OCI-LY7 (cell line): ENCODE measurements around the gene MVD. TPM values are rescaled to one million over a fixed set of nuclear protein-coding genes. Genes with fewer than 3 reads are reported as not detected.

ENCODE experiments used
- BruUV-seq: library from RNA; stranded (reverse); fragments of 400-500 nt; replicated peaks from 2 replicates; lab custom pipeline; 2021; lab: Mats Ljungman, UMichigan
- CTCF ChIA-PET: fragments of 300-600 bp; sonication (Branson Sonifier 250); formaldehyde crosslinking; loops from one replicate; lab custom pipeline; 2022; ENCODE audit warnings: antibody characterized with exemption; ENCODE audit not compliant: unreplicated experiment; lab: Charles Lee
- POLR2A ChIA-PET: fragments of 300-600 bp; sonication (Branson Sonifier 250); formaldehyde crosslinking; loops from one replicate; lab custom pipeline; 2022; ENCODE audit warnings: antibody characterized with exemption; lab: Charles Lee
- DNase-seq: peaks from one replicate; pipeline ENCODE4 v3.0.0-alpha.2; 2015; ENCODE audit warnings: low spot score
- H2AFZ ChIP-seq: fragments of 200-600 bp; sonication (generic), shearing (Covaris generic); 2 replicates; pipeline ENCODE4 v1.6.1; 2014; ENCODE audit warnings: mild to moderate bottlenecking, antibody characterized with exemption, low read length, moderate library complexity
- H3K27ac ChIP-seq: fragments of 200-600 bp; sonication (generic); 2 replicates; pipeline ENCODE4 v1.5.1; 2014; ENCODE audit warnings: mixed run types, low read depth, mild to moderate bottlenecking, moderate library complexity, low read length, inconsistent platforms; ENCODE audit not compliant: poor library complexity, severe bottlenecking
- H3K36me3 ChIP-seq: fragments of 200-600 bp; sonication (generic); 2 replicates; pipeline ENCODE4 v1.6.1; 2014; ENCODE audit warnings: mild to moderate bottlenecking, antibody characterized with exemption, low read length, moderate library complexity, mixed read lengths; ENCODE audit not compliant: insufficient read depth
- H3K4me1 ChIP-seq: fragments of 200-600 bp; sonication (generic); 2 replicates; pipeline ENCODE4 v1.5.1; 2014; ENCODE audit warnings: mild to moderate bottlenecking, low read length; ENCODE audit not compliant: insufficient read depth, poor library complexity, severe bottlenecking
- H3K4me2 ChIP-seq: fragments of 200-600 bp; sonication (generic); 2 replicates; pipeline ENCODE4 v1.6.1; 2014; ENCODE audit warnings: mild to moderate bottlenecking, low read length
- H3K4me3 ChIP-seq: fragments of 200-600 bp; sonication (generic); 2 replicates; pipeline ENCODE4 v1.5.1; 2014; ENCODE audit warnings: mild to moderate bottlenecking, low read depth, low read length; ENCODE audit not compliant: poor library complexity, severe bottlenecking
- H3K79me2 ChIP-seq: fragments of 200-600 bp; sonication (generic); 2 replicates; pipeline ENCODE4 v1.6.1; 2016; ENCODE audit warnings: low read depth, mild to moderate bottlenecking, low read length, moderate library complexity, mixed read lengths; ENCODE audit not compliant: insufficient read depth
- H3K9me2 ChIP-seq: fragments of 200-600 bp; sonication (generic); 2 replicates; pipeline ENCODE4 v1.6.1; 2016; ENCODE audit warnings: mild to moderate bottlenecking, low read length, mixed read lengths; ENCODE audit not compliant: insufficient read depth
- H3K9me3 ChIP-seq: fragments of 200-600 bp; sonication (generic); 2 replicates; pipeline ENCODE4 v1.6.1; 2014; ENCODE audit warnings: mild to moderate bottlenecking, mixed run types, low read length, mixed read lengths
- H4K20me1 ChIP-seq: fragments of 200-600 bp; sonication (generic); 2 replicates; pipeline ENCODE4 v1.6.1; 2014; ENCODE audit warnings: mild to moderate bottlenecking, antibody characterized with exemption, low read length, moderate library complexity, mixed read lengths; ENCODE audit not compliant: insufficient read depth
- CTCF ChIP-seq: fragments of 200-600 bp; sonication (generic); conservative IDR thresholded peaks from 2 replicates; pipeline ENCODE4 v1.5.1; 2014; ENCODE audit warnings: mild to moderate bottlenecking, antibody characterized with exemption, low read length, moderate library complexity, mixed read lengths
- EZH2phosphoT487 ChIP-seq: fragments of 200-600 bp; sonication (generic); IDR thresholded peaks from 2 replicates; pipeline ENCODE4 v1.6.1; 2018; ENCODE audit warnings: low read depth, borderline replicate concordance, mild to moderate bottlenecking, mixed run types, antibody characterized with exemption, low read length, moderate library complexity, mixed read lengths
- intact Hi-C: fragments of 100-400 bp; cut with micrococcal nuclease; formaldehyde crosslinking; loops from one replicate; pipeline ENCODE4 v1.10.0; 2022; ENCODE audit not compliant: unreplicated experiment
- total RNA-seq, 2 experiments: library from RNA; depleted of rRNA in 1 of 2; stranded (reverse); fragments of >200 nt in 1 of 2; shearing (Covaris generic) in 1 of 2; gene quantifications; 2 replicates each; pipeline ENCODE4 v1.2.3, GENCODE V29; 2014 to 2022

The MVD gene
- total RNA-seq, 2 experiments from 2014 or later = 65.6 to 158 TPM

- Histone ChIP-seq H3K4me2 (peak overlapping the region; percentile 79), H3K4me1 (peaks cover 67% of the 10 kb centered on the region)
- CTCF ChIA-PET = no interaction called here
Measured at GRCh38 chr16:88700322-88700635, 37.4 kb upstream of the MVD start.

GRCh38 chr16:88699180-88699579, 36.3 kb upstream of the MVD start:
- BruUV-seq = no TSS peak
- CTCF ChIA-PET = no interaction called here

More at GRCh38 chr16:88700322-88700635, 37.4 kb upstream of the MVD start:
- Histone ChIP-seq H3K9me3 (no peaks in the 10 kb centered on the region), H3K79me2 (peaks cover 10% of the 10 kb centered on the region; the same call in 1 of the 2 replicates), H3K9me2 (no peaks in the 10 kb centered on the region), H2AFZ (no peak overlapping the region), H3K4me3 (peak overlapping the region; percentile 89), H4K20me1 (no peaks in the 10 kb centered on the region), H3K27ac (peak overlapping the region; percentile 71), H3K36me3 (peaks cover 24% of the 10 kb centered on the region; the same call in 1 of the 2 replicates)
- POLR2A ChIA-PET = interaction anchor here (0.5 kb wide), 1 partner anchor 20 kb away, joined by 3 read pairs; no protein-coding TSS in a partner anchor
- TF ChIP-seq EZH2phosphoT487 = no peak
- no peak for TF ChIP-seq CTCF
- DNase-seq = no peak
- intact Hi-C loops = loop anchor here (5.0 kb wide), 2 partner anchors 68 to 128 kb away; partner anchors contain the start of gene ZC3H18
- no TSS peak for BruUV-seq

More at GRCh38 chr16:88699180-88699579, 36.3 kb upstream of the MVD start:
- no peak overlapping the region for H2AFZ ChIP-seq
- intact Hi-C loops = no loop called here
- TF ChIP-seq CTCF (no peak), EZH2phosphoT487 (no peak)
- peaks cover 7% of the 10 kb centered on the region; the same call in 1 of the 2 replicates for H3K79me2 ChIP-seq
- no peaks in the 10 kb centered on the region for H3K9me2 ChIP-seq
- no peaks in the 10 kb centered on the region for H4K20me1 ChIP-seq
- H3K4me1 ChIP-seq = peaks cover 56% of the 10 kb centered on the region
- H3K27ac ChIP-seq = no peak overlapping the region
- DNase-seq = no peak
- POLR2A ChIA-PET = no interaction called here
- peaks cover 24% of the 10 kb centered on the region; the same call in 1 of the 2 replicates for H3K36me3 ChIP-seq
- no peak overlapping the region for H3K4me3 ChIP-seq
- no peak overlapping the region for H3K4me2 ChIP-seq
- H3K9me3 ChIP-seq = no peaks in the 10 kb centered on the region
